Activated naive CD4-positive, alpha-beta T cell treated with anti-CD3 and anti-CD28 coated beads, Interleukin-2, amount 50 U/mL, for 16 hours (primary cell): ENCODE results near the gene CAVIN3.

Source experiments
- DNase-seq: peaks from one replicate; pipeline ENCODE4 v3.0.0-alpha.2; 2020

Gene CAVIN3

GRCh38 chr11:6320411-6321155 is at the start of gene CAVIN3:
TSS of gene CAVIN3 (minus strand) at chr11:6320501. CDS start at chr11:6320476, 25 bp downstream.
- peak; percentile 24 for DNase-seq

GRCh38 chr11:6365659-6366058 is 45.4 kb upstream of the CAVIN3 start:
- DNase-seq: no peak

GRCh38 chr11:6362873-6363678 is 42.8 kb upstream of the CAVIN3 start:
- peak; percentile 69 for DNase-seq

GRCh38 chr11:6362185-6362872 is 42.0 kb upstream of the CAVIN3 start:
- DNase-seq: no peak

- no peak for DNase-seq
These were observed 39.9 kb upstream of the CAVIN3 start for GRCh38 chr11:6360183-6360582.

GRCh38 chr11:6357222-6357621 is 36.9 kb upstream of the CAVIN3 start:
- DNase-seq: no peak

- DNase-seq: no peak
These were observed 36.3 kb upstream of the CAVIN3 start for GRCh38 chr11:6356503-6357055.

GRCh38 chr11:6354651-6355485 is 34.6 kb upstream of the CAVIN3 start:
- no peak for DNase-seq

- peak; percentile 50 for DNase-seq
These were observed 33.2 kb upstream of the CAVIN3 start for GRCh38 chr11:6353367-6353987.

- DNase-seq: no peak
These were observed 31.6 kb upstream of the CAVIN3 start for GRCh38 chr11:6351782-6352382.

- no peak for DNase-seq
These were observed 30.2 kb upstream of the CAVIN3 start for GRCh38 chr11:6350486-6350885.

GRCh38 chr11:6350043-6350442 is 29.7 kb upstream of the CAVIN3 start:
- DNase-seq: no peak

GRCh38 chr11:6345366-6345765 is 25.1 kb upstream of the CAVIN3 start:
- no peak for DNase-seq

- DNase-seq: no peak
These were observed 16.0 kb upstream of the CAVIN3 start for GRCh38 chr11:6336293-6336692.

GRCh38 chr11:6334806-6335205 is 14.5 kb upstream of the CAVIN3 start:
- DNase-seq: no peak

GRCh38 chr11:6333095-6333494 is 12.8 kb upstream of the CAVIN3 start:
- DNase-seq: no peak

- no peak for DNase-seq
These were observed 11.8 kb upstream of the CAVIN3 start for GRCh38 chr11:6332066-6332465.

GRCh38 chr11:6328321-6328720 is 8.0 kb upstream of the CAVIN3 start:
- DNase-seq: no peak

GRCh38 chr11:6327806-6328205 is 7.5 kb upstream of the CAVIN3 start:
- DNase-seq: no peak

GRCh38 chr11:6326985-6327384 is 6.7 kb upstream of the CAVIN3 start:
- no peak for DNase-seq

- no peak for DNase-seq
These were observed 6.0 kb upstream of the CAVIN3 start for GRCh38 chr11:6326303-6326702.
